ENCODE data around the gene KRT6C.
"Not testable (repeated sequence)": the region's sequence is repeated elsewhere in the genome, so short reads cannot be mapped to it uniquely, and the experiment has no call there.

KRT6C gene

DNA sequence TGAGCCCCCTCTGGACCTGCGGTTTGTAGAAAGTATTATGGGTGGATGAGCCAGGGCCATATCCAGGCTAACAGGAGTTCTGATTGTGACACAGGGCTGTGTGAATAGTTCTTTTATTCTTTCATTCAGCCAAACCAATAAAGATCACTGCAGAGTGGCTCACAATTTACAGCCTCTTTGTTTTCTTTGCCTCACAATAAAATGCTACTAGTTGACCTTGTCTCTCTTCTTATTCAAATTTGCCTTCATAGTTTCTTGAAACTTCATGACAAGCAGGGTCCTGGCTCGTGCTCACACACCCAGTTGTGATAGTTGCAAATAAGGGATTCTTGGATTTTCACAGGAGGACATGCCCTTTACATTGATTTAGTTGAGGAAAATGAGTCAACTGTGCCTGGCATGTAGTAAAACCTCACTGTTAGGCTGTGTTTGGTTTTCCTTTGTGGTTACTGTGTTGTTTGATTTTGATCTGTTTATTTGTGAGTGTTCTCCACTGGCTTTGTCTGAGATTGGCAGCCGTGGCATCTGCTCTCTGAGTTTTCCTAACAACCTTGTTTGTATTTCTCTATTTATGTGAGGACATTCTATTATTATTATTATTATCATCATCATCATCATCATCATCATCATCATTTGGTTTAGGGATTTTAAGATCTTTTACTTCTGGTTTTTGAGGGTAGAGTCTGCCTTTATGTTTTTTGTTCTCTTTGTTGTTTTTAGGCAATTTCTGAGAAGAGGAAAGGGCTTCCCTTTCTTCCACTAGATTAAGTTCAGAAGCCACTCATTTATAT is 19.0 kb downstream of the KRT6C start:
- no peak for DNase-seq

DNA sequence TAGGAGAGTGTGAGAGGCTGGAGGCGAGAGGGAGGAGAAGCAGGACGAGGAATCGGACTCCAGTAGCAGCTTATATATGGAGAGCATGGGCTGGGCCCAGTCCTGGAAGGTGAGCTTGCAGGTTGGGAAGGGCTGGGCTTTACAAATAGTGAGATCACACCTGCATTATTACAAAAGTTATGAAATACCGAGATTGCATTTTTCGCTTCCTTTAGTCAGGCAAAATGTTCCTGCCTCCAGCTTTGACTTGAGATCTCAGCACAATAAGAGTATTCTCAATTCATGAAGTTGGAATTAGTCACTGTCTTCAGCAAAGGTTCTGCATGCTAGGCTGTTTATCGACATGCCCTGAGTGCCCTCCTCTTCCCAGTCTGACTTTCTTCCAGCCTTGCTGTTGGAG is 21.5 kb downstream of the KRT6C start, which contains the start of gene KRT6B:
TSS of gene KRT6B (minus strand) at position 46 of the 400 bp plus-strand sequence. CDS start 68 bp downstream, outside the sequence.
- no peak for DNase-seq

DNA sequence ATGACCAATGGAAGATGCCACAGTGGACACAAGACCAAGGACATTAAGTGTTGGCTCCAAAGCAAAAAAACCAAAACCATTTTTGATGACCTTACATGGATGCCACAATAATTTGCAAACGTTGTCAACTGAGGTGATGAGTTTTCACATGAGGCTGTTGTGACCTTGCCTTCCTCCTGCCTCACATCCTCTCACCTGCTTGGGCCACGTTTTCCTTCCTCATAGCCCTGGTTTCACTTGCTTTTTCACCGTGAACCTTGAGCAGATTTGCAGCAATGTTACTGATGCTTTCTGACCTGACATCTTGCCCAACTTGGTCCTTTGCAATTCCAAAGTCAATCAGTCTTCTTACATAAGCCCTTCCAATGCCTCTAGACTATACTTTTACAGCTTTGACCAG is 25.4 kb downstream of the KRT6C start:
- no peak for DNase-seq

DNA sequence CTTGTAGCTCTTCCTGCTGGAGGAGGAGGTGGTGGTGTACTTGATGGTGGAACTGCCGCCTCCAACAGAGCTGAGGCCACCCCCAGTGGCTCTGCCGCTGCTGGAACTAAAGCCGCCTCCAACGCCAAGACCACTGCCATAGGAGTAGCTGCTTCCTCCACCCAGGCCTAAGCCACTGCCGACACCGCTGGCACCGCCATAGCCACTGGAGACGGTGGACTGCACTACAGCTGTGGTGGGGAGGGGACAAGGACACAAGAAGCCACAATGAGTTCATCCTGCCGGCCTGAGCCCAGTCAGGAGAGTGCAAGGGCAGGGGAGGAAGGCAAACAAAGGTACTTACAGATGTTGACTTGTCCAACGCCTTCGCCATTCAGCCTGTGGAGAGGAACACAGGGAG is 26.4 kb downstream of the KRT6C start:
- not testable (repeated sequence) for DNase-seq

DNA sequence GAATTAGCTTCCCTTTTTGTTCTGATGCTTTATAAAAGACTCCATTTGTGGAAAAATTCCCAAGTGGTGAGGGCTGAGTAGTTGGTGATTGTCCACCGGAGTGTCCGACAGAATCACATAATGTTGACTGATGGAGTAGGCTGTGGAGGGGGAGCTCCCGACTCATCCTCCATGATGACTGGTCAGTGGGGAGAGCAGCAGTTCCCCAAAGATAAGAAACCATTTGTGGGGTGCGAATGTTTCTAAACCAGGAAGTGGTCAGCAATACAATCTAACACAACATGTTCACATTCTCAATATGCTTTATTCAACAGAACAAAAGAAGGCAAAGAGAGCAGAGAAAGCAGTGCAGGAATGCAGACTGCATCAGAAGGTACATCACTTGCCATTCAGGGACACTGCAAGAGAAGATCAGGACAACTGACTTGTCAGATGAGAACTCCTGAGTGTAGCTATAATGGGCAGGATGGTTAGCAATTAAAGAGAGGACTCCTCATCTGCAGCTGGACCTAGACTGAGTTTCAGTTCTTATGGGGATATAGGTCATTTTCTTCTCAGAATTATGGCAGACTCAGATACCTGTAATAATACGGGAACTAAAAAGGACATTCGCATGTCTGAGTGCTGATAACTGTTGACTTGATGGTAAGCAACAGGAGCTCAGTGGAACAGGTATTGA is 27.1 kb downstream of the KRT6C start:
- DNase-seq: no peak

DNA sequence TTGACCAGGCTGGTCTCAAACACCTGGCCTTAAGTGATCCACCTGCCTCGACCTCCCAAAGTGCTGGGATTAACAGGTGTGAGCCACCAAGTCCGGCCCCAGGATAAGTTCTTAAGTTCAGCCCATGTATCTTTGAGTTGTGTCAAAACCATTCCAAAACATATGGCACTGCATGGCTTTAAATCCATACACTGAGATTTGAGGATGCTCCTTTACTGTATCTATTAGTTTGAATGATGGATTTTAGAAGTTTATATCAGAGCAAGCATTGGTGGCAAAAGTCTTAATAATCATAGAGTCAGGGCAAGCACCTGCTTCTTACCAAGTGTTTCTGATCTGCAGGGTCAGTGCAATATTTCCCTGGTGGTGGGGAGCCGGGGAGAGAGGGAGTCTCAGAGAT is 27.7 kb downstream of the KRT6C start:
- no peak for DNase-seq

DNA sequence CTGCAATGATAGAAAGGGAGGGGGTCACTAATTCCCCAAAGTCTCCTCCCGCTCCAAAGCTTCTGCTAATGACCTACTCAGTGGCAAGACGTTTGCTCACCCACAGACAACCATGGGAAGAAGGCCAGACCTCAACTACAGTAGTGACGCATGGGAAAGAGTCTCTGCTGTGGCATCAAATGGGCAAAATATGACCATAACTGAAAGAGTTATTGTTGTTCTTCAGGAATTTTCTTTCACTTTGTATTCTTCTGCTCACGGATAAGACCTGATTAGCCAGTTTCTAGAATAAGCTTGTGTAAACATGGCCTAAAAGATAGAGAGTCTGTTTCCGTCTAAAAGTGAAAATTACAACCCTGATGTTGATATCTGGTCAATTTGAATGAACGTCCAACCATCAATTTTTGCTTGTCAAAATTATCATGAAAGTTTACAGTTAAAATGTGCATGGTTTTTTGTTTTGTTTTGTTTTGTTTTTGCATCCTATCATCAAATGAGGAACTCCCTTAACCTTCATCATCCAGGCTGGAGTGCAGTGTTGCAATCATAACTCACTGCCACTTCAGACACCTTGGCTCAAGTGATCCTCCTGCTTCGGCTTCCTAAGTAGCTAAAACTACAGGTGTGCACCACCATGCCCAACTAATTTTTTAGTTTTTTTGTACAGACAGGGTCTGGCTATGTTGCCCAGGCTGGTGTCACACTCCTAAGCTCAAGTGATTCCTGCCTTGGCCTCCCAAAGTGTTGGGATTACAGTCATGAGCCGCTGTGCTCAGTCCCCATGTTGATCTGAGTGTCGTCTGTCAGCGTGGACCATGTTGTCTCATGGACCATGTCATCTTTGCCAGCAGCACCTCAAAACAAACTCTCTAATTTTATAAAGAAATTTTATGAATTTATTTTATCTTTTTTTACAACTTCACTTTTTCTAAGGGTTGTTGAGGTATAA is 28.7 kb downstream of the KRT6C start:
- no peak for DNase-seq

DNA sequence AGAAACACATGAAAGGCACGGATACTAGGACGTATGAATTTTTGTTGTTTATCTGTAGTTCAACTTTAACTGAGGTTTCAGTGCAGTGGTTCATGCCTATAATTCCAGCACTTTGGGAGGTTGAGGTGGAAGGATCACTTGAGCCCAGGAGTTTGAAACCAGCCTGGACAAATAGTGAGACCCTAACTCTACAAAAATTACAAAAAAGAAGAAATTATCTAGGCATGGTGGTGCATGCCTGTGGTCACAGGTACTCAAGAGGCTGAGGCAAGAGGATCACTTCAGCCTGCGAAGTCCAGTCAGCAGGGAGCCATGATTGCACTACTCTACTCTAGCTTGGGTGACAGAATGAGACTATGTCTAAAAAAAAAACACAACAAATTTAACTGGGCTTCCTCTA is 29.6 kb downstream of the KRT6C start:
- DNase-seq: no peak

DNA sequence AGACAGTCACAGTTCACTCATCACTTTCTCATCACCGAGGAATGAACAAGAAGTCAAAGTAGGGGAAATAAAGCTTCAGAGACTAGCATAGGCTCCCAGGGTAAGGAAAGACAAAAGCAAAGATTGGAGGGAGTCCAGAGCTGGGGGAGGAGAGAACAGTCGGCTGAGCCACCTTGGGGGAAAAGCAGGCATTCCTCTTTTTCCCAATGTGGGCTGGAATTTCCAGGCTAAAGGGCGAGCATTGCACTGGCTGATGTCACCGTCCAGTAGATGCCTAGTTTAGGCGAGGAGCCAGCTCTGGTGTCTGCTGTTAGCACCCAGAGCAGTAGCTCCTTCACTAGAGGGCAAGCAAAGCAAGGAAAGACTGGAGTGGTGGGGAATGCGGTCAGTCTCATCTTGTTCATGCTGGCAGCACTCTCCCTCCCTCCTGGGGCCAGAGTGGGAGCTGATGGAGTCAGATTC is 31.0 kb downstream of the KRT6C start:
- DNase-seq: no peak

DNA sequence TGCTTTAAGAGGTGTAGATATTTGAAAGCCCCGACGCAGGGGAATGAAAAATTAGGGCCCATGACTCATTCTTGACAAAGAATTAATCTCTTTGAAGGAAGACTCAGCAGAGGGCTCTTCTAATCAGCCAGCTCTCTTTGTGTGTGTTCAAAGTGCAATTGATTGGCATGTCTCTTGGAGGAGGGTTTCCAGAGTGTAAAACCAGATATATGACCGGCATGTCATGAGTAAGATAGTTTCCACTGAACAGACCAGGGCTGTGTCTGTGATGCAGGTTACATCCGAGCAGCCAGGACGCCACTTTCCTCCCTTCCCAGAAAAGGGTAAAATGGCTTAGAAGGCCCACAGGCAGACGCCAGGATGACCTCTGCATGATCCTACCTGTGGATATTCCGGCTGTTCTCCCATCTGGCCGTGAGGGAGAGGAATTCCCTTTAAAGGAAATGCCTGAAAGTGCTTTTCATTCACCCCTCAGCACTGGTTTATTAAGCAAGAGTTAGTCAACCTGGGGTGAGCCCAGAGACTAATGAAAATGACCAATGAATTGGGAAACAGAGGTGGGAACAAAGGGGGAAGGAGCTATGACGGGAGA is 32.2 kb downstream of the KRT6C start:
- DNase-seq: no peak

DNA sequence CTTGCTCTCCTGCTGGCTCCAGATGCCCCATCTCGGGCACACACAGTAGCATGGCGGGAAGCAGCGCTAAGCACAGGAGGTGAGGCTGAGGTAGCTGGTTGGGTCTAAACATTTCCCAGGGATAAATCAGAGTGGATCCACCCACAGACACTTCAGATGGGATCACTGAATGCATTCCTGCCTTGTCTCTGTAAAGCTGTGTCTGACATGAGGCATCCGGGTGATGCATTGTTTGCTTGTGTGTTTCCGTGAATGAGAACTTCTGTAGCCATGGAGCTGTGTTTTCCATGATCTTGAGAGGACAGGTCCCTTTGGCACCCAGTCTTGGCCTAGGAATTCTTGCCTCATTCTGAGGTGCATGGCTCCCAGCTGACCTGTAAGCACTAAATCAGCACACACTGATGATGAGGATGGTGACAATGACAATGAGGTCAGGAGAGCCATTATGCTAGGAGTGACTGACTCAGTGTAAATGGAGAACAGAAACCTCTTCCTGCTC is 32.7 kb downstream of the KRT6C start:
- DNase-seq: no peak

DNA sequence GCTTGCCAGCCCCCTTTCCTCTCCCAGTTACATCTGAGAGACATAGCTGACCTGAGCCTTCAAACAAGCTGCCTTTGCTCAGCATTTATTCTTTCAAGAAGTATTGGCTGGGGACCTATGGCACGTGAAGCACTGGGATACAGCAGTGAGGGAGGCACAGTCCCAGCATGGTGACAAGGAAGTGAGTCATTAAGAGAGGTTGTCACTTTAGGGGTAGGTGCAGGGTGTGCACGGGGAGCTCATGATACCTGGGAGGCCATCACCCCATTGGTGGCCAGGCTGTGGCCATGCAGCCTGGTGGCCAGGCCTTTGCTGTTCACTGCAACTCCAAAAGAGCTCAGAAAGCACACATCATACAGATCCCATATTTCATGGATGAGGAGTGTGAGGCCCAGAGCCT is 33.8 kb downstream of the KRT6C start:
- no peak for DNase-seq

DNA sequence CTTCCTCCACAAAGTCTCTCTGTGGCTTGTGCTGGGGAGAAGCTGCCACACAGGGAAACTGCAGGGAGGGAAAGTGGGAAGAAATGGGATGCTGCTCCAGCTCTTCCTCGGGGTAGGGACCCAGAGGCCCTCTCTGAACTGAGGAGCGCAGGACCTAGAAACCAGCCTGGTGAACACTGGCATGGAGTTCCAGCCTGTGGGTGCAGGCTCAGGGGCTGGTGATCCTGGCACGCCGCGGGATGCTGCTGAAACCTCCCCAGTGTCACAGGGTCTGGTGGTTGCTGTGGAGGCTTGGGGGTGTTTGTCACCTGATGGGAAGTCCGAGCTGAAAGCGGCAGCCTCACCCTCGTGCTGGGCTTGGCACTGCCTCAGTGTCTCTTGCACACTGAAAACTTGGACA is 34.2 kb downstream of the KRT6C start:
- DNase-seq: no peak

DNA sequence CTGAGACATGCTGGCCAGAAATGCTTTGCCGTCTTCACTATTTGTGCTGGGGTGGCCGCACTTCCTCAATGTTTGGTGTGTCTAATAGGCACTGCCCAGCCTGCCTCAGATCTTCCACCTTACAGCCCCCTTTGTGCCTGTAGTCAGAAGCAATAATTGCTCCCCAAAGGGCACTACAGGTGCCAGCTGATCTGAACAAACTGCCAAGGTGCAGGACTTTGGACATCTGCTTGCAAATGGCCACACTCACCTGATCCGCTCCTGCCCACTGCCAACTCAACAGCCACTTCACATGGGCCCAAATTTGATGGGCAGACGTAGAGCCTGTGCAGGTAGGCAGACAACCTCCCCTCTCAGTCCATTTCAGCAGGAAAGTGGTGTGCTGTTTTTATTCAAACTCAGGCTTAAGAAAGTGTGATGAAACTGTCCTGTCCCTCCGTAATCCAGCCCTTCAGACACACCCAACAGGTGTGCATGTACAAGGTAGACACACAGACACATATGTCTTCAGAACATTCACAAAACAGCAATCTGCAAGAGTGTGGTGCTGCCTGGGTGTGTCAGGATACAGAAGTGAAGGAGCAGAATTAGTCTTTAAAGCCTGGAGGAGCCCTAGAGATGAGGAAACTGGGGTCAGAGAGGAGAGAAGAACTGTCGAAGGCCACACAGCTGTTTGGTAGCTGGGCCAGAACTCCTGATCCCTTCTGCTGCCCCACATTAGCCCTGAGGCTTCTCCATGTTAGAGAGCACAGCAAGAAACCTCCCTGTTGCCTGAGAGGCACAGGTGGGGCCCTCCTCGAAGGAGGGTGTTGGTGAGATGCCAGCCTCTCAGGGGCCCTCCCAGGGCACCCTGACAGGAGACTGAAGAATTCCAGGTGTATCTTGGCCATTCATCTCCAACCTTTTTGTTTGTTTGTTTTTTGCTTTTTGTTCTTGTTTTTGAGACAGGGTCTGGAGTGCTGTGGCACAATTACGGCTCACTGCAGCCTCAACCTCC is 35.0 kb downstream of the KRT6C start:
- no peak for DNase-seq

DNA sequence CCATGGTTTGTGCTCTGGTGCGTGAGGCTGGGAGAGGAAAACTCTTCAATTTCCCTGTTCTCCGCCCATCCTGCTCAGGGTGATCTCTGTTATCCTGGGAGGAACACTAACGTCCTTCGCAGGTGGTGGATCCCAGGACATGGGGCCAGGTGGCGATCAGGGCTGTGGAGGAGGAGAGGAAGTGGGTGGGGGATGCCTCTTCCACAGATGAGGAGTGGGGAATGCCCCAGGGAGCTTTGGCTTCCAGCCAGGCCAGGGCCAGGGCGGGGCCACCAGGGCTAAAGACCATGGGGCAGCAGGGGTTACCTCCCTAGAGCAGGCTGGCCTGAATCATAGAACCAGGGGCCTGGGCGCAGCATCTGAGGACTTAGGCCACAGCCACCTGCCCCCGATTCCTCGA is 36.1 kb downstream of the KRT6C start:
- DNase-seq: no peak

DNA sequence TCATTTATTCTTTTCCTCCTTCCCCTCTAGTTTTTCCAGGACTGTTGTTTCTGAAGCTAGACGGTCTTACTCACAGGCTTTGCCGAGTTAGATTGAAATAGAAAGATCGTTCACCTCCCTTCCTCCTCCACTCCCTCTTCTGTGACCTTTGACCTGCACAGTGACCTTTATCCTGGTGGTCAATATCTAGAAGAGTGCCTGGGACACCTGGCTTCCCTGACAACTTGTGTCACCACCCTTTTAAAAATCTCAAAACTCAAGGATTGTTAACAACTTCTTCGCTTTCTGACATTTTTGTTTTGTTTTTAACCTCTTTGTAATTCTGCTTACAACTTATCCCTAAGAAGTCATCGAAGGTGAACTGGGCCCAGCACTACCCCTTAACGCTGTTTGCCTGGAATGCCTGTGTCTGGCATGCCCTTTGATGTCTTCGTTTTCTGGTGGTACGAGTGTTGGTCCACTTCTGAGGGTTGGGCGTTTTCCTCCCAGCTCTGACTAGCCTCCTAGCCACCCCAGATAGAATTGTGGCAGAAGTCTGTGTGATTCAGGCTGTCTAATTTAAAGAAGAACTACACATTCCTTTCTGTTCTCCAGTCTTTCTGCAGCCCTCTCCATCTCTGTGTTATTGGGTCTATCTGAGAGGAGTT is 36.7 kb downstream of the KRT6C start:
- DNase-seq: no peak

DNA sequence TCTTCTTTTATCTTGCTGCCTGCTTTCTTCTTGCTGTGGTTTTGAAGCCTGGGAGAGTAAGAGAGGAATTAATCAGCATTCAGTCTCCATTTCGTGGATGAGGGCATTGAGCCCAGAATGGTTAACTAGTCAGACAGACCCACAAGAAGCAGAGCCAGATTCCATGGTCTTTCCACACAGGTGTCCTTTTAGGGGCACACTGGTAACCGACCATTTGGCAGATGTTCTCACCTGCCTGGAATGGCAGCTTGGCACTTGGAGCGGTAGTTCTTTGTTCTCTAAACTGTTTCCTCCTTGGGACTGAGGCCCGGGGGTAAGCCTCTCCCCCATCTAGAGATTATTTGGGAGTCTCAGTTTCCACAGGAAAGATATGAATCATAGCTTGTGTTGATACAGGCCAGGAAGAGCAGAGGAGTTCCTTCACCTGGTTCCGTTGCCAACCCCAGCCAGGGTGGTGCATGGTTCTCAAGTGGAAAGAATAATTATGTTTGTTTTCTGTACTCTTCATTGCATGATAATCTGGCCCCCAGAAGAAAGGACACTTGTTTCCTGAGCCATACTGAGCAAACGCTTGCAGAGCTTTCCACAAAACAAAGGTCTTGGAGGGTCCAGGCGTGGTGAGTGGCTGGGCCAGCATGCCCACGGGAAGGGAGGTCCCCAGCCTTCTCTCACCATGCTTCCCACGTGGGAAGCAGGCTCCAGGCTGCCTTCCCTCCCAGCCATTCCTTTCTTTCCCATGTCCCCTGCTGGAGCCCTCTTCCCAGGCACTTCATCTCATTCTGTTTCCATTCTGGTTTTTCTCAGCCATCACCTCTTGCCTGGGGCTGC is 37.4 kb downstream of the KRT6C start:
- DNase-seq: no peak

DNA sequence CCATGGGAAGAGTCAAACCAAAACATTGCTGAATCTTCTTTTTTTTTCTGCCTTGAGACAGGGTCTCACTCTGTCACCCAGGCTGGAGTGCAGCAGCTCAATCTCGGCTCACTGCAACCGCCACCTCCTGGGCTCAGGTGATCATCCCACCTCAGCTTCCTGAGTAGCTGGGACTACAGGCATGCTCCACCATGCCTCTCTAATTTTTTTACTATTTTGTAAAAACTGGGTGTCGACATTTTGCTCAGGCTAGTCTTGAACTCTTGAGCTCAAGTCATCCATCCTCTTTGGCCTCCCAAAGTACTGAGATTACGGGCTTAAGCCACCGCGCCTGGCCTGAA is 38.0 kb downstream of the KRT6C start:
- DNase-seq: no peak

DNA sequence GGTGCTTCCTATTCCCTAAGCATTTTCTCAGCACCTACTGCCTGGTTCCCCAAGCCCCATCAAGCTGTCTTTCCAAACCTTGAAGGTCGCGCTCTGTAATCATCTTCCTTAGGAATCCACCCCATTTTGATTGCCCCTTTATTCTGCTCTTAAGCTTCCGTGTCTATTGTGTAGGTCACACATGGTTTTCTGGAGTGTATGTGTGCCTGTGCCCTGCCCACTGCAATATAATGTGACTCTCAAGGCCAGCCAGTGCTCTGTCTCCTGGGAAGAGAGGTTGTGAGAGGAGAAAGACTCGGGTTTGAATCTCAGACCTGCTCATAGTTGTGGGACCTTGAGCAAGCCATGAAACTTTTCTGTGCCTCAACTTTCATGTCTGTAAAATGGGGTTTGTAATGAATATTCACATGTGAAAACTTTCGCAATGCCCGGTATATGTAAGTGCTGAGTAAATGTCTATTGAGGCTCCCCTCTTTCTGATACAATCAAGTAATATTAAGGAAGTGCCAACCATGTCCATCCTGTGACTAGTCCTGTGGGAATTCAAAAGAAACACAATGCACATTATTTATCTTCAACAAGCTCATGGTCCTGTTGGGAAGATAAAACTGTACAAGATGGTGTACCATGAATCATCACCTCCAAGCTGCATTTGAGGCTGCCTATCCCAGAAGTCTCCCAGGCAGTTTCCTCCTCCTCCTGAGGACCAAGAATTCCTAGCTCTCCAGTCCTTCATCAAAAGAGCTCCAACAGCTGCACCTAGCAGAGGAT is 38.7 kb downstream of the KRT6C start:
- DNase-seq: no peak
